ENCODE data around the gene RUNDC3A. TPM values are rescaled to one million over a fixed set of nuclear protein-coding genes. Genes with fewer than 3 reads are reported as not detected.

Gene RUNDC3A
- total and polyA plus RNA-seq, 9 donors = 0.24 to 5.4 (median 1.5) TPM

GRCh38 chr17:44314031-44314430 lies 5.6 kb downstream of the RUNDC3A start:
- H3K27ac ChIP-seq = no peak overlapping the region
- H3K27me3 ChIP-seq = peaks cover 3% of the 10 kb centered on the region
- no peak overlapping the region for H3K4me3 ChIP-seq
- intact Hi-C loops (cut with DNase I) = no loop called here
- 77 to 82% (median 79%) methylated on average over 7 of the region's 7 CpGs for WGBS, 3 donors
- H3K4me1 ChIP-seq (ENCODE audit: insufficient read depth) = peaks cover 3% of the 10 kb centered on the region
- H3K9me3 ChIP-seq = no peaks in the 10 kb centered on the region
- no peak for DNase-seq
- no peak for TF ChIP-seq EP300 (IDR thresholded peaks at IDR 0.05)
- TF ChIP-seq CTCF (IDR thresholded peaks at IDR 0.05) = no peak
- TF ChIP-seq POLR2A (IDR thresholded peaks at IDR 0.05) = no peak
- no peaks in the 10 kb centered on the region for H3K36me3 ChIP-seq

GRCh38 chr17:44314524-44314868 lies 6.1 kb downstream of the RUNDC3A start:
- Histone ChIP-seq H3K27ac (no peak overlapping the region), H3K9me3 (no peaks in the 10 kb centered on the region), H3K36me3 (no peaks in the 10 kb centered on the region), H3K4me3 (no peak overlapping the region), H3K27me3 (peaks cover 3% of the 10 kb centered on the region), H3K4me1 (ENCODE audit: insufficient read depth) (peaks cover 3% of the 10 kb centered on the region)
- intact Hi-C loops (cut with DNase I) = no loop called here
- 18 to 27% (median 27%) methylated on average over 10 to 11 of the region's 11 CpGs for WGBS, 3 donors
- DNase-seq = no peak
- TF ChIP-seq POLR2A (IDR thresholded peaks at IDR 0.05) (no peak), CTCF (IDR thresholded peaks at IDR 0.05) (no peak), EP300 (IDR thresholded peaks at IDR 0.05) (no peak)

- peaks cover 3% of the 10 kb centered on the region for H3K27me3 ChIP-seq
- intact Hi-C loops (cut with DNase I) = no loop called here
- no peak for DNase-seq
Observed at GRCh38 chr17:44314869-44315661, 6.7 kb downstream of the RUNDC3A start.

More at GRCh38 chr17:44314869-44315661, 6.7 kb downstream of the RUNDC3A start:
- Histone ChIP-seq H3K27ac (no peak overlapping the region), H3K4me1 (ENCODE audit: insufficient read depth) (peaks cover 3% of the 10 kb centered on the region), H3K36me3 (no peaks in the 10 kb centered on the region), H3K4me3 (no peak overlapping the region), H3K9me3 (no peaks in the 10 kb centered on the region)
- no peak for TF ChIP-seq EP300 (IDR thresholded peaks at IDR 0.05)
- TF ChIP-seq CTCF (IDR thresholded peaks at IDR 0.05) = no peak
- no peak for TF ChIP-seq POLR2A (IDR thresholded peaks at IDR 0.05)
- 0 to 1% (median 1%) methylated on average over 37 to 81 of the region's 81 CpGs for WGBS, 3 donors

Measured in ovary (tissue), 9 donors.